Measurements from ENCODE around the gene OSBPL2.

- no peak for TF ChIP-seq FOXM1 (IDR thresholded peaks at IDR 0.05; ENCODE audit: borderline replicate concordance, low read depth)
- no peak for TF ChIP-seq TCF12 (IDR thresholded peaks at IDR 0.05; ENCODE audit: low read depth)
- no peak for TF ChIP-seq EP300 (IDR thresholded peaks at IDR 0.05; ENCODE audit: borderline replicate concordance)
- TF ChIP-seq REST (IDR thresholded peaks at IDR 0.05; ENCODE audit: low read depth) = no peak
- TF ChIP-seq TEAD4 (IDR thresholded peaks at IDR 0.05) = no peak
- no peak for TF ChIP-seq MAX (IDR thresholded peaks at IDR 0.05)
- no peak for TF ChIP-seq RAD21 (IDR thresholded peaks at IDR 0.05; ENCODE audit: low read depth)
- no peak for TF ChIP-seq CEBPB (IDR thresholded peaks at IDR 0.05)
- no peak for TF ChIP-seq EGR1 (IDR thresholded peaks at IDR 0.05)
- no peak for TF ChIP-seq USF1 (IDR thresholded peaks at IDR 0.05)
Measured at GRCh38 chr20:62241506-62241905, 3.2 kb downstream of the OSBPL2 start.

Data from Ishikawa (cell line).